Lower leg skin (tissue), 3 donors: Measurements from ENCODE around the gene PLXNC1.

Source experiments
- CTCF ChIP-seq, 3 donors: fragments of 450-650 bp; IDR thresholded peaks; one replicate each; pipeline ENCODE4 v1.5.1; 2016; ENCODE audit warnings: antibody characterized with exemption in 3 of 3, mild to moderate bottlenecking in 3 of 3, moderate library complexity in 2 of 3
- POLR2A ChIP-seq, 2 donors: fragments of 450-650 bp; IDR thresholded peaks; one replicate each; pipeline ENCODE4 v1.6.1; 2016 to 2017; ENCODE audit warnings: antibody characterized with exemption in 2 of 2, mild to moderate bottlenecking in 1 of 2, moderate library complexity in 1 of 2

DNA sequence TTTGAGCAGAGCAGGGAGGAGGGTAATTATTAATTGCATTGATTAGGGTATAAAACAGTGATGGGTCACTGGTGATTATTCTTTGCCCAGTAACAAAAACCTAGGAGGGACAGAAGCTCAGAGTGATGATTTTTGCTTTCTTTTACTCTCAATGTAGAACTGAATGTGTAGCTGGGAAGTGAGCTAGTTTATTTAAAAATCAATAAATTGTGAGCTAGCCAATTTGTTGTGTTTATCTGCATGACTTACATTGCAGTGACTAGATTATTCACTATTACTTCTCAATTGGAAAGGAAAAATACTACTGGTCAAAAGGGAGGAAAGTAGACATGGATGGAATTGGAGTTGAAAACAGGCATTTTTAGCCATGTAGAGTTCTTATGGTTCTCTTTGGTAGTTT lies 107.1 kb downstream of the PLXNC1 start:
- TF ChIP-seq CTCF (IDR thresholded peaks at IDR 0.05) (no peak), POLR2A (IDR thresholded peaks at IDR 0.05) (no peak)
